ENCODE results near the gene GIMD1.
A peak's percentile ranks its signal among the peaks of the same experiment; 100 is the strongest.
"Not testable (repeated sequence)": the region's sequence is repeated elsewhere in the genome, so short reads cannot be mapped to it uniquely, and the experiment has no call there.

Gene GIMD1

GRCh38 chr4:106329041-106329618 lies 39.4 kb downstream of the GIMD1 start:
- Histone ChIP-seq H3K27me3 (replicated peaks; ENCODE audit: control insufficient read depth, insufficient read depth, low read length) (no peaks in the 10 kb centered on the region), H3K4me3 (ENCODE audit: low read length) (no peak overlapping the region), H3K4me1 (ENCODE audit: control insufficient read depth, insufficient read depth, low read length) (peaks cover 10% of the 10 kb centered on the region), H3K36me3 (ENCODE audit: control insufficient read depth, insufficient read depth, low read length, severe bottlenecking) (peaks cover 91% of the 10 kb centered on the region), H3K9me3 (ENCODE audit: control insufficient read depth, low read length) (no peaks in the 10 kb centered on the region), H3K9ac (ENCODE audit: low read length) (no peak overlapping the region)
- DNase-seq (ENCODE audit: low read depth), result peak; percentile 58

GRCh38 chr4:106325800-106326199 lies 42.8 kb downstream of the GIMD1 start:
- no peaks in the 10 kb centered on the region for H3K27me3 ChIP-seq (replicated peaks; ENCODE audit: control insufficient read depth, insufficient read depth, low read length)
- H3K4me1 ChIP-seq (ENCODE audit: control insufficient read depth, insufficient read depth, low read length), result peaks cover 10% of the 10 kb centered on the region
- H3K4me3 ChIP-seq (ENCODE audit: low read length), result no peak overlapping the region
- no peak overlapping the region for H3K9ac ChIP-seq (ENCODE audit: low read length)
- DNase-seq (ENCODE audit: low read depth), result no peak
- peaks cover 58% of the 10 kb centered on the region for H3K36me3 ChIP-seq (ENCODE audit: control insufficient read depth, insufficient read depth, low read length, severe bottlenecking)
- no peaks in the 10 kb centered on the region for H3K9me3 ChIP-seq (ENCODE audit: control insufficient read depth, low read length)

GRCh38 chr4:106323119-106323518 lies 45.5 kb downstream of the GIMD1 start:
- no peak for DNase-seq (ENCODE audit: low read depth)
- peaks cover 34% of the 10 kb centered on the region for H3K36me3 ChIP-seq (ENCODE audit: control insufficient read depth, insufficient read depth, low read length, severe bottlenecking)
- no peak overlapping the region for H3K9ac ChIP-seq (ENCODE audit: low read length)
- H3K9me3 ChIP-seq (ENCODE audit: control insufficient read depth, low read length), result no peaks in the 10 kb centered on the region
- no peak overlapping the region for H3K4me3 ChIP-seq (ENCODE audit: low read length)
- peaks cover 22% of the 10 kb centered on the region for H3K4me1 ChIP-seq (ENCODE audit: control insufficient read depth, insufficient read depth, low read length)
- H3K27me3 ChIP-seq (replicated peaks; ENCODE audit: control insufficient read depth, insufficient read depth, low read length), result no peaks in the 10 kb centered on the region

- not testable (repeated sequence) for DNase-seq (ENCODE audit: low read depth)
These were observed 46.8 kb downstream of the GIMD1 start for GRCh38 chr4:106321814-106322213.

GRCh38 chr4:106321168-106321567 lies 47.4 kb downstream of the GIMD1 start:
- Histone ChIP-seq H3K36me3 (ENCODE audit: control insufficient read depth, insufficient read depth, low read length, severe bottlenecking) (peaks cover 15% of the 10 kb centered on the region), H3K4me1 (ENCODE audit: control insufficient read depth, insufficient read depth, low read length) (peaks cover 30% of the 10 kb centered on the region)
- H3K4me3 ChIP-seq (ENCODE audit: low read length); H3K9me3 ChIP-seq (ENCODE audit: control insufficient read depth, low read length); H3K9ac ChIP-seq (ENCODE audit: low read length); DNase-seq (ENCODE audit: low read depth); H3K27me3 ChIP-seq (replicated peaks; ENCODE audit: control insufficient read depth, insufficient read depth, low read length): not testable (repeated sequence)

More at GRCh38 chr4:106321814-106322213, 46.8 kb downstream of the GIMD1 start:
- Histone ChIP-seq H3K36me3 (ENCODE audit: control insufficient read depth, insufficient read depth, low read length, severe bottlenecking) (peaks cover 21% of the 10 kb centered on the region), H3K4me1 (ENCODE audit: control insufficient read depth, insufficient read depth, low read length) (peaks cover 32% of the 10 kb centered on the region)
- H3K9me3 ChIP-seq (ENCODE audit: control insufficient read depth, low read length); H3K9ac ChIP-seq (ENCODE audit: low read length); H3K27me3 ChIP-seq (replicated peaks; ENCODE audit: control insufficient read depth, insufficient read depth, low read length); H3K4me3 ChIP-seq (ENCODE audit: low read length): not testable (repeated sequence)

- H3K4me3 ChIP-seq (ENCODE audit: low read length), result no peak overlapping the region
- peaks cover 7% of the 10 kb centered on the region for H3K36me3 ChIP-seq (ENCODE audit: control insufficient read depth, insufficient read depth, low read length, severe bottlenecking)
- no peak for DNase-seq (ENCODE audit: low read depth)
- no peaks in the 10 kb centered on the region for H3K9me3 ChIP-seq (ENCODE audit: control insufficient read depth, low read length)
- H3K27me3 ChIP-seq (replicated peaks; ENCODE audit: control insufficient read depth, insufficient read depth, low read length), result no peaks in the 10 kb centered on the region
- H3K9ac ChIP-seq (ENCODE audit: low read length), result no peak overlapping the region
- H3K4me1 ChIP-seq (ENCODE audit: control insufficient read depth, insufficient read depth, low read length), result peaks cover 24% of the 10 kb centered on the region
These were observed 48.3 kb downstream of the GIMD1 start for GRCh38 chr4:106320235-106320634.

- H3K27me3 ChIP-seq (replicated peaks; ENCODE audit: control insufficient read depth, insufficient read depth, low read length), result no peaks in the 10 kb centered on the region
- H3K4me1 ChIP-seq (ENCODE audit: control insufficient read depth, insufficient read depth, low read length), result peaks cover 37% of the 10 kb centered on the region
- peak overlapping the region; percentile 99 for H3K9ac ChIP-seq (ENCODE audit: low read length)
- no peaks in the 10 kb centered on the region for H3K9me3 ChIP-seq (ENCODE audit: control insufficient read depth, low read length)
- H3K36me3 ChIP-seq (ENCODE audit: control insufficient read depth, insufficient read depth, low read length, severe bottlenecking), result no peaks in the 10 kb centered on the region
- H3K4me3 ChIP-seq (ENCODE audit: low read length), result peak overlapping the region; percentile 99
- no peak for DNase-seq (ENCODE audit: low read depth)
These were observed 50.1 kb downstream of the GIMD1 start for GRCh38 chr4:106318511-106318910.

- Histone ChIP-seq H3K4me1 (ENCODE audit: control insufficient read depth, insufficient read depth, low read length) (peaks cover 44% of the 10 kb centered on the region), H3K9ac (ENCODE audit: low read length) (peak overlapping the region; percentile 99), H3K27me3 (replicated peaks; ENCODE audit: control insufficient read depth, insufficient read depth, low read length) (no peaks in the 10 kb centered on the region), H3K9me3 (ENCODE audit: control insufficient read depth, low read length) (no peaks in the 10 kb centered on the region), H3K36me3 (ENCODE audit: control insufficient read depth, insufficient read depth, low read length, severe bottlenecking) (no peaks in the 10 kb centered on the region), H3K4me3 (ENCODE audit: low read length) (peak overlapping the region; percentile 99)
- no peak for DNase-seq (ENCODE audit: low read depth)
These were observed 50.8 kb downstream of the GIMD1 start for GRCh38 chr4:106317815-106318214.

- H3K36me3 ChIP-seq (ENCODE audit: control insufficient read depth, insufficient read depth, low read length, severe bottlenecking), result no peaks in the 10 kb centered on the region
- peak overlapping the region; percentile 99 for H3K9ac ChIP-seq (ENCODE audit: low read length)
- DNase-seq (ENCODE audit: low read depth), result peak; percentile 37
- H3K4me1 ChIP-seq (ENCODE audit: control insufficient read depth, insufficient read depth, low read length), result peaks cover 52% of the 10 kb centered on the region
- no peaks in the 10 kb centered on the region for H3K27me3 ChIP-seq (replicated peaks; ENCODE audit: control insufficient read depth, insufficient read depth, low read length)
- no peaks in the 10 kb centered on the region for H3K9me3 ChIP-seq (ENCODE audit: control insufficient read depth, low read length)
- peak overlapping the region; percentile 99 for H3K4me3 ChIP-seq (ENCODE audit: low read length)
These were observed 51.7 kb downstream of the GIMD1 start for GRCh38 chr4:106316773-106317409.

- Histone ChIP-seq H3K36me3 (ENCODE audit: control insufficient read depth, insufficient read depth, low read length, severe bottlenecking) (no peaks in the 10 kb centered on the region), H3K4me1 (ENCODE audit: control insufficient read depth, insufficient read depth, low read length) (peaks cover 60% of the 10 kb centered on the region), H3K4me3 (ENCODE audit: low read length) (peak within 1 kb of the TSS; percentile 99), H3K9me3 (ENCODE audit: control insufficient read depth, low read length) (no peaks in the 10 kb centered on the region), H3K9ac (ENCODE audit: low read length) (peak within 1 kb of the TSS; percentile 99), H3K27me3 (replicated peaks; ENCODE audit: control insufficient read depth, insufficient read depth, low read length) (no peaks in the 10 kb centered on the region)
- DNase-seq (ENCODE audit: low read depth), result peak; percentile 95
These were observed 52.4 kb downstream of the GIMD1 start, which contains the start of the genes AIMP1 and TBCK for GRCh38 chr4:106315968-106316772. Gene AIMP1, plus strand, starts transcription at chr4:106316550. Its CDS starts 8,460 bp downstream, at chr4:106325010. Gene TBCK, minus strand, starts transcription at chr4:106316209. Its CDS starts 7,249 bp downstream, at chr4:106308960.

GRCh38 chr4:106315476-106315967 lies 53.1 kb downstream of the GIMD1 start:
- peaks cover 66% of the 10 kb centered on the region for H3K4me1 ChIP-seq (ENCODE audit: control insufficient read depth, insufficient read depth, low read length)
- H3K4me3 ChIP-seq (ENCODE audit: low read length), result peak overlapping the region; percentile 99
- H3K27me3 ChIP-seq (replicated peaks; ENCODE audit: control insufficient read depth, insufficient read depth, low read length), result no peaks in the 10 kb centered on the region
- DNase-seq (ENCODE audit: low read depth), result peak; percentile 54
- H3K9ac ChIP-seq (ENCODE audit: low read length), result peak overlapping the region; percentile 99
- H3K9me3 ChIP-seq (ENCODE audit: control insufficient read depth, low read length), result no peaks in the 10 kb centered on the region
- H3K36me3 ChIP-seq (ENCODE audit: control insufficient read depth, insufficient read depth, low read length, severe bottlenecking), result no peaks in the 10 kb centered on the region
